GM23338 (cell line): Measurements from ENCODE around the gene OSBPL10. TPM values are rescaled to one million over a fixed set of nuclear protein-coding genes. Genes with fewer than 3 reads are reported as not detected.
A peak's percentile ranks its signal among the peaks of the same experiment; 100 is the strongest.

Experiments used
- ATAC-seq: fragments of 200-7000 bp; cut with Tn5 transposase; 3 replicates; pipeline ENCODE4 v1.9.1; 2020
- DNase-seq: peaks from one replicate; pipeline ENCODE4 v3.0.0-alpha.2; 2015; ENCODE audit warnings: low spot score
- H2AFZ ChIP-seq: fragments of 200-600 bp; sonication (generic); 2 replicates; pipeline ENCODE4 v1.8.0; 2016; ENCODE audit warnings: antibody characterized with exemption, mild to moderate bottlenecking, moderate library complexity
- H3F3A ChIP-seq: fragments of 200-600 bp; sonication (generic); replicated peaks from 2 replicates; pipeline ENCODE4 v1.8.0; 2017; ENCODE audit warnings: antibody characterized with exemption, mixed run types, low read depth
- H3K27ac ChIP-seq: fragments of 200-600 bp; sonication (generic); 2 replicates; pipeline ENCODE4 v1.6.1; 2016; ENCODE audit warnings: low read depth
- H3K27me3 ChIP-seq: fragments of 200-600 bp; sonication (generic); 2 replicates; pipeline ENCODE4 v1.8.0; 2016; ENCODE audit warnings: mild to moderate bottlenecking, mixed run types, moderate library complexity; ENCODE audit not compliant: insufficient read depth
- H3K36me3 ChIP-seq: fragments of 200-600 bp; sonication (generic); 2 replicates; pipeline ENCODE4 v1.8.0; 2016; ENCODE audit warnings: mild to moderate bottlenecking; ENCODE audit not compliant: insufficient read depth
- H3K4me1 ChIP-seq: fragments of 200-600 bp; sonication (generic); 2 replicates; pipeline ENCODE4 v1.8.0; 2016; ENCODE audit warnings: mild to moderate bottlenecking, moderate library complexity; ENCODE audit not compliant: insufficient read depth
- H3K4me2 ChIP-seq: fragments of 200-600 bp; sonication (generic); 2 replicates; pipeline ENCODE4 v1.7.1; 2017; ENCODE audit warnings: mixed run types
- H3K4me3 ChIP-seq: fragments of 200-600 bp; sonication (generic); 2 replicates; pipeline ENCODE4 v1.6.1; 2016; ENCODE audit warnings: mixed run types
- H3K79me2 ChIP-seq: fragments of 200-600 bp; sonication (generic); replicated peaks from 2 replicates; pipeline ENCODE4 v1.8.0; 2017; ENCODE audit warnings: mild to moderate bottlenecking; ENCODE audit not compliant: insufficient read depth
- H3K9me2 ChIP-seq: fragments of 200-600 bp; sonication (generic); 2 replicates; pipeline ENCODE4 v1.8.0; 2017; ENCODE audit not compliant: insufficient read depth
- H4K20me1 ChIP-seq: fragments of 200-600 bp; sonication (generic); replicated peaks from 2 replicates; pipeline ENCODE4 v1.8.0; 2017; ENCODE audit warnings: mild to moderate bottlenecking; ENCODE audit not compliant: insufficient read depth
- H3K27ac Mint-ChIP-seq: 2 replicates; pipeline ENCODE4 v1.8.0; 2020; ENCODE audit warnings: inconsistent platforms, mild to moderate bottlenecking, moderate library complexity, mixed read lengths
- H3K27me3 Mint-ChIP-seq: 3 replicates; pipeline ENCODE4 v1.8.0; 2022; ENCODE audit warnings: low read depth, mild to moderate bottlenecking, moderate library complexity, mixed read lengths, inconsistent platforms; ENCODE audit not compliant: insufficient read depth, poor library complexity
- H3K36me3 Mint-ChIP-seq: 3 replicates; pipeline ENCODE4 v1.8.0; 2021; ENCODE audit warnings: low read depth, mild to moderate bottlenecking, inconsistent platforms, moderate library complexity, mixed read lengths
- H3K4me1 Mint-ChIP-seq: 3 replicates; pipeline ENCODE4 v1.8.0; 2020; ENCODE audit warnings: mild to moderate bottlenecking, inconsistent platforms, mixed read lengths
- H3K4me3 Mint-ChIP-seq: 3 replicates; pipeline ENCODE4 v1.8.0; 2021; ENCODE audit warnings: moderate library complexity, mild to moderate bottlenecking, inconsistent platforms, mixed read lengths
- H3K9me3 Mint-ChIP-seq: 3 replicates; pipeline ENCODE4 v1.8.0; 2020; ENCODE audit warnings: moderate library complexity, mild to moderate bottlenecking, inconsistent platforms, mixed read lengths
- CTCF ChIP-seq, 2 experiments: fragments of 200-600 bp in 1 of 2; sonication (generic) in 1 of 2; conservative IDR thresholded peaks; 2 replicates each; pipeline versions ENCODE4 v1.5.1 to v1.6.1; 2016 to 2017; ENCODE audit warnings: antibody characterized with exemption in 2 of 2, low read depth in 2 of 2, mild to moderate bottlenecking in 2 of 2, moderate library complexity in 1 of 2
- ETS1 ChIP-seq: IDR thresholded peaks from 2 replicates; pipeline ENCODE4 v1.6.1; 2016; ENCODE audit warnings: antibody characterized with exemption
- EZH2phosphoT487 ChIP-seq: fragments of 200-600 bp; sonication (generic); IDR thresholded peaks from one replicate; pipeline ENCODE4 v1.8.1; 2018; ENCODE audit warnings: antibody characterized with exemption; ENCODE audit not compliant: unreplicated experiment
- NANOG ChIP-seq: IDR thresholded peaks from 2 replicates; pipeline ENCODE4 v1.6.1; 2016; ENCODE audit warnings: antibody characterized with exemption, borderline replicate concordance
- POLR2AphosphoS5 ChIP-seq: IDR thresholded peaks from 2 replicates; pipeline ENCODE4 v1.6.1; 2016; ENCODE audit warnings: antibody characterized with exemption, low read depth
- REST ChIP-seq: IDR thresholded peaks from one replicate; pipeline ENCODE4 v1.6.1; 2018; ENCODE audit warnings: antibody characterized with exemption; ENCODE audit not compliant: unreplicated experiment
- ZNF331 ChIP-seq: fragments of 250-450 bp; sonication (Bioruptor Pico); IDR thresholded peaks from 2 replicates; pipeline ENCODE4 v1.5.0; 2020; ENCODE audit warnings: low read depth, mild to moderate bottlenecking, moderate library complexity
- polyA plus RNA-seq: library from polyadenylated mRNA; unstranded; fragments of >200 nt; fragmentation: Nextera tagmentation; extraction: Ambion mirVana; gene quantifications from 2 replicates; pipeline ENCODE4 v1.2.1, GENCODE V29; 2016
- total RNA-seq: library from RNA; depleted of rRNA; stranded (reverse); fragments of >200 nt; shearing (Covaris generic); gene quantifications from 2 replicates; pipeline ENCODE4 v1.2.3, GENCODE V29; 2014

The OSBPL10 gene
- total and polyA plus RNA-seq, 2 experiments from 2014 or later = 23.8 to 149 TPM

- peak overlapping the region; percentile 36; the same call in 1 of the 2 replicates for H3K27ac Mint-ChIP-seq
These were observed 53.3 kb downstream of the OSBPL10 start for GRCh38 chr3:31927811-31928210.

GRCh38 chr3:31926543-31926942 is 54.5 kb downstream of the OSBPL10 start:
- peaks cover 6% of the 10 kb centered on the region; the same call in 2 of the 3 replicates for H3K36me3 Mint-ChIP-seq
- H3K27me3 Mint-ChIP-seq = peaks cover 5% of the 10 kb centered on the region
- H3K4me1 ChIP-seq = peaks cover 41% of the 10 kb centered on the region
- no peaks in the 10 kb centered on the region for H3F3A ChIP-seq
- peaks cover 100% of the 10 kb centered on the region for H3K79me2 ChIP-seq
- no peak for ATAC-seq
- no peak overlapping the region for H2AFZ ChIP-seq
- peaks cover 47% of the 10 kb centered on the region for H3K4me1 Mint-ChIP-seq
- no peaks in the 10 kb centered on the region for H3K36me3 ChIP-seq
- H4K20me1 ChIP-seq = peaks cover 25% of the 10 kb centered on the region; the same call in 1 of the 2 replicates
- no peaks in the 10 kb centered on the region; the same call in 2 of the 3 replicates for H3K9me3 Mint-ChIP-seq
- H3K4me3 Mint-ChIP-seq = no peak overlapping the region
- H3K27me3 ChIP-seq = no peaks in the 10 kb centered on the region
- H3K4me3 ChIP-seq = no peak overlapping the region
- no peak overlapping the region for H3K27ac ChIP-seq
- no peak overlapping the region for H3K27ac Mint-ChIP-seq
- no peak for DNase-seq
- H3K4me2 ChIP-seq = no peak overlapping the region
- peaks cover under 1% of the 10 kb centered on the region; the same call in 1 of the 2 replicates for H3K9me2 ChIP-seq
- no peak for TF ChIP-seq NANOG
- TF ChIP-seq CTCF (conservative IDR thresholded peaks at IDR 0.05; ENCODE audit: low read depth in 2 of 2) = no peak
- no peak for TF ChIP-seq EZH2phosphoT487
- TF ChIP-seq ZNF331 (CRISPR knock-in tag) = no peak
- no peak for TF ChIP-seq POLR2AphosphoS5
- TF ChIP-seq REST = no peak
- no peak for TF ChIP-seq ETS1

More at GRCh38 chr3:31927811-31928210, 53.3 kb downstream of the OSBPL10 start:
- ATAC-seq = peak; percentile 48
- Mint-ChIP-seq H3K4me3 (no peak overlapping the region), H3K4me1 (peaks cover 52% of the 10 kb centered on the region), H3K9me3 (no peaks in the 10 kb centered on the region), H3K27me3 (peaks cover 7% of the 10 kb centered on the region), H3K36me3 (no peaks in the 10 kb centered on the region; the same call in 2 of the 3 replicates)
- no peaks in the 10 kb centered on the region for H3K9me2 ChIP-seq
- peaks cover 49% of the 10 kb centered on the region for H3K4me1 ChIP-seq
- H3K36me3 ChIP-seq = no peaks in the 10 kb centered on the region
- H3F3A ChIP-seq = no peaks in the 10 kb centered on the region
- H3K79me2 ChIP-seq = peaks cover 100% of the 10 kb centered on the region
- no peak overlapping the region for H3K4me2 ChIP-seq
- peaks cover 25% of the 10 kb centered on the region; the same call in 1 of the 2 replicates for H4K20me1 ChIP-seq
- DNase-seq = no peak
- no peak overlapping the region for H2AFZ ChIP-seq
- no peaks in the 10 kb centered on the region for H3K27me3 ChIP-seq
- no peak for TF ChIP-seq ETS1
- no peak overlapping the region for H3K4me3 ChIP-seq
- H3K27ac ChIP-seq = no peak overlapping the region
